ENCODE results near the gene ZDHHC14. TPM values are rescaled to one million over a fixed set of nuclear protein-coding genes. Genes with fewer than 3 reads are reported as not detected.
"Not testable (repeated sequence)": the region's sequence is repeated elsewhere in the genome, so short reads cannot be mapped to it uniquely, and the experiment has no call there.

Gene ZDHHC14
- total RNA-seq, 1 experiment from 2014 or later, result 3.2 TPM

- no peak for TF ChIP-seq CTCF (conservative IDR thresholded peaks at IDR 0.05; ENCODE audit: low read depth, low read length)
- TF ChIP-seq EZH2 (IDR thresholded peaks at IDR 0.05; ENCODE audit: borderline replicate concordance, low read depth, low read length, poor library complexity, severe bottlenecking), result no peak
- Histone ChIP-seq H3K4me1 (ENCODE audit: insufficient read depth, low read length, poor library complexity, severe bottlenecking) (no peaks in the 10 kb centered on the region), H3K9me3 (ENCODE audit: low read depth, low read length, poor library complexity, severe bottlenecking) (no peaks in the 10 kb centered on the region), H3K27ac (ENCODE audit: low read depth, low read length, poor library complexity, severe bottlenecking) (no peak overlapping the region), H3K27me3 (replicated peaks; ENCODE audit: insufficient read depth, low read depth, low read length, poor library complexity) (peaks cover 12% of the 10 kb centered on the region), H3K36me3 (ENCODE audit: insufficient read depth, low read length, poor library complexity, severe bottlenecking) (no peaks in the 10 kb centered on the region), H3K4me3 (ENCODE audit: low read depth, low read length, poor library complexity, severe bottlenecking) (no peak overlapping the region)
- BruUV-seq (replicated peaks), result no TSS peak
- intact Hi-C loops (cut with micrococcal nuclease; ENCODE audit: unreplicated experiment), result no loop called here
- POLR2A ChIA-PET (ENCODE audit: low non-redundant PET), result no interaction called here
- CTCF ChIA-PET, result no interaction called here
- DNase-seq (ENCODE audit: low spot score), result peak; percentile 14
These were observed 308.1 kb downstream of the ZDHHC14 start for GRCh38 chr6:157688960-157689599.

DNA sequence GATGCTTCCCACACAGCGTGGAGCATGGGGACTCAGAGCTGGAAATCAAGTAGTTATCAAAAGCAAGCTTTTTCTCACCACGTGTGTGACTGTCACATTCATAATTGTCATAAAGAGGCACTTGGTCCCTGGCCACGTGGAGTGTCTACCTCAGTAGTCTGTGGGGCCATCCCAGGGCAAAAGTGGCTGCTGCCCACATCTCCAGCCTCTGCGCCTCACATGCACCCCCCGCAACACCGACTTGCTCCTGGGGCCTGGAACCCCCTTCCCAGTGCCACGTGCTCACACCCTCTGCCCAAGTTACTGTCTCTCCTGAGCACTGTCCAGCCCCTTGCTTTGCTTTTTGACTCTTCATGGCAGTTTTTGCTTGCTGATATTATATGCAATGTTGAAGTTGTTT lies 308.9 kb downstream of the ZDHHC14 start:
- intact Hi-C loops (cut with micrococcal nuclease; ENCODE audit: unreplicated experiment), result no loop called here
- no peak for DNase-seq (ENCODE audit: low spot score)
- H3K27ac ChIP-seq (ENCODE audit: low read depth, low read length, poor library complexity, severe bottlenecking), result no peak overlapping the region

GRCh38 chr6:157690441-157691210 lies 309.6 kb downstream of the ZDHHC14 start:
- Histone ChIP-seq H3K27me3 (replicated peaks; ENCODE audit: insufficient read depth, low read depth, low read length, poor library complexity) (peaks cover 12% of the 10 kb centered on the region), H3K27ac (ENCODE audit: low read depth, low read length, poor library complexity, severe bottlenecking) (no peak overlapping the region), H3K4me3 (ENCODE audit: low read depth, low read length, poor library complexity, severe bottlenecking) (no peak overlapping the region), H3K9me3 (ENCODE audit: low read depth, low read length, poor library complexity, severe bottlenecking) (no peaks in the 10 kb centered on the region), H3K4me1 (ENCODE audit: insufficient read depth, low read length, poor library complexity, severe bottlenecking) (no peaks in the 10 kb centered on the region), H3K36me3 (ENCODE audit: insufficient read depth, low read length, poor library complexity, severe bottlenecking) (no peaks in the 10 kb centered on the region)
- no peak for DNase-seq (ENCODE audit: low spot score)
- no peak for TF ChIP-seq CTCF (conservative IDR thresholded peaks at IDR 0.05; ENCODE audit: low read depth, low read length)
- no peak for TF ChIP-seq EZH2 (IDR thresholded peaks at IDR 0.05; ENCODE audit: borderline replicate concordance, low read depth, low read length, poor library complexity, severe bottlenecking)
- intact Hi-C loops (cut with micrococcal nuclease; ENCODE audit: unreplicated experiment), result no loop called here
- BruUV-seq (replicated peaks), result no TSS peak
- POLR2A ChIA-PET (ENCODE audit: low non-redundant PET), result no interaction called here
- CTCF ChIA-PET, result no interaction called here

More for the DNA sequence above, 308.9 kb downstream of the ZDHHC14 start:
- peaks cover 12% of the 10 kb centered on the region for H3K27me3 ChIP-seq (replicated peaks; ENCODE audit: insufficient read depth, low read depth, low read length, poor library complexity)
- TF ChIP-seq EZH2 (IDR thresholded peaks at IDR 0.05; ENCODE audit: borderline replicate concordance, low read depth, low read length, poor library complexity, severe bottlenecking), result no peak
- no peak for TF ChIP-seq CTCF (conservative IDR thresholded peaks at IDR 0.05; ENCODE audit: low read depth, low read length)
- ChIA-PET POLR2A (ENCODE audit: low non-redundant PET) (no interaction called here), CTCF (no interaction called here)
- BruUV-seq (replicated peaks), result no TSS peak
- no peaks in the 10 kb centered on the region for H3K9me3 ChIP-seq (ENCODE audit: low read depth, low read length, poor library complexity, severe bottlenecking)
- H3K36me3 ChIP-seq (ENCODE audit: insufficient read depth, low read length, poor library complexity, severe bottlenecking), result no peaks in the 10 kb centered on the region
- H3K4me1 ChIP-seq (ENCODE audit: insufficient read depth, low read length, poor library complexity, severe bottlenecking), result no peaks in the 10 kb centered on the region
- no peak overlapping the region for H3K4me3 ChIP-seq (ENCODE audit: low read depth, low read length, poor library complexity, severe bottlenecking)

- H3K9me3 ChIP-seq (ENCODE audit: low read depth, low read length, poor library complexity, severe bottlenecking); H3K36me3 ChIP-seq (ENCODE audit: insufficient read depth, low read length, poor library complexity, severe bottlenecking); H3K4me3 ChIP-seq (ENCODE audit: low read depth, low read length, poor library complexity, severe bottlenecking); POLR2A ChIA-PET (ENCODE audit: low non-redundant PET); CTCF ChIA-PET; H3K4me1 ChIP-seq (ENCODE audit: insufficient read depth, low read length, poor library complexity, severe bottlenecking); DNase-seq (ENCODE audit: low spot score); intact Hi-C loops (cut with micrococcal nuclease; ENCODE audit: unreplicated experiment); BruUV-seq (replicated peaks); H3K27ac ChIP-seq (ENCODE audit: low read depth, low read length, poor library complexity, severe bottlenecking): not testable (repeated sequence)
- peaks cover 12% of the 10 kb centered on the region for H3K27me3 ChIP-seq (replicated peaks; ENCODE audit: insufficient read depth, low read depth, low read length, poor library complexity)
These were observed 310.6 kb downstream of the ZDHHC14 start for GRCh38 chr6:157691621-157692020.

Measured in A673 (cell line).